Erythroblast (primary cell): ENCODE measurements around the gene ADCY5.

Source experiments
- GATA1 ChIP-seq: IDR thresholded peaks from 2 replicates; pipeline ENCODE4 v1.6.1; 2011; ENCODE audit warnings: low read depth, mild to moderate bottlenecking, control low read depth, low read length, moderate library complexity
- POLR2A ChIP-seq: IDR thresholded peaks from 2 replicates; pipeline ENCODE4 v1.6.1; 2011; ENCODE audit warnings: mild to moderate bottlenecking, low read length

DNA sequence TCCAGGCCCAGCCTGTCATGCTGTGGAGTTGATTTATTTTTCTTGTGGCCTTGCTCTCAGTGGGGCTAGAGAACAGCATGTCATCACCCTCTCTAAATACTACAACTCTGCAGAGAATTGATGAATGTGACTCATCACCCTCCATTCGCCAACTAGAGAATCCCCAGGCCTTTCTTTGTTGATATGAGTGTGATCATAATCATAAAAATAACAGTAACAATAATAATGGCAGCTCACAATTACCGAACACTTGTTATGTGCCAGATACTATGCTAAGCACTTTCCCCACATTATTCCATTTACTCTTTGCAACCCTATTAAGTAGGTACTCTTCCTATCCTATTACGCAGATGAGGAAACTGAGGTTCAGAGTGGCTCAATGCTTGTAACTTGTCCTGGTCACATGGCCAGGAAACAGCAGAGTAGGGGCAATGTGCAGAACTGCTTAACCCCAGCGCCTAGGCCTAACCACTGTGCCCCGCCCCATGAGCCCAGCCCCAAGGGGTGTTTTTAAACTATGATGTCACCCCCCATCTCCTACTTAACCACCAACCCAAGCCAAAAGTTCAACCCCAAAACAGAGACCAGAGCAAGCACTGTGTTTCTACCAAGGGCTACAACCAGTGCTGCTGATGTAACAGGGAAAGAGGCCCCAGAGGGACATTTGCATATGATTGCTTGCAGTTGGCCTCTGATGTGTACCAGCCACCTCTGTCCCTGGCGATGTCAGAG is 104.5 kb downstream of the ADCY5 start:
- no peak for TF ChIP-seq POLR2A
- TF ChIP-seq GATA1: no peak
